K562 (cell line): ENCODE data around the gene BNIPL.

ENCODE experiments used
- FOXK2 ChIP-seq, 2 experiments: fragments of 450-650 bp; IDR thresholded peaks in 1 of 2; conservative IDR thresholded peaks in 1 of 2; 2 replicates each; pipeline ENCODE4 v1.6.1; 2016; ENCODE audit warnings: low read depth in 2 of 2, mild to moderate bottlenecking in 1 of 2
- HMG20A ChIP-seq: fragments of 450-650 bp; formaldehyde crosslinking; conservative IDR thresholded peaks from 2 replicates; pipeline ENCODE4 v1.4.0; 2020; ENCODE audit warnings: mild to moderate bottlenecking, mixed read lengths
- MAFK ChIP-seq: IDR thresholded peaks from 2 replicates; pipeline ENCODE4 v1.6.1; 2011; ENCODE audit warnings: low read length, improper control_type of control experiment
- MCM5 ChIP-seq: fragments of 450-650 bp; IDR thresholded peaks from 2 replicates; pipeline ENCODE4 v1.6.1; 2016; ENCODE audit warnings: low read depth
- SAFB2 ChIP-seq: fragments of 200-400 bp; formaldehyde crosslinking; IDR thresholded peaks from 2 replicates; pipeline ENCODE4 v1.6.1; 2018; ENCODE audit warnings: borderline replicate concordance, low read length, low read depth, moderate library complexity; ENCODE audit not compliant: severe bottlenecking
- TARDBP ChIP-seq: fragments of 450-650 bp; IDR thresholded peaks from 2 replicates; pipeline ENCODE4 v1.6.1; 2016
- ZBTB26 ChIP-seq: fragments of 450-650 bp; formaldehyde crosslinking; IDR thresholded peaks from 2 replicates; pipeline ENCODE4 v1.4.0; 2022; ENCODE audit warnings: missing genetic modification characterization
- ZNF384 ChIP-seq: IDR thresholded peaks from 2 replicates; pipeline ENCODE4 v1.6.1; 2012; ENCODE audit warnings: low read depth, low read length, improper control_type of control experiment
- TF ChIP-seq, protein P1 (sequence below): sonication (generic); formaldehyde crosslinking; IDR thresholded peaks from 2 replicates; pipeline ENCODE4 v1.8.0; 2022; ENCODE audit warnings: mild to moderate bottlenecking, missing genetic modification reagents
- TF ChIP-seq, protein P2 (sequence below), 3 experiments: IDR thresholded peaks in 2 of 3; conservative IDR thresholded peaks in 1 of 3; 2 replicates each; pipeline ENCODE4 v1.5.1; 2011 to 2012; ENCODE audit warnings: low read length in 3 of 3, mild to moderate bottlenecking in 3 of 3, control low read depth in 2 of 3, improper control_type of control experiment in 1 of 3, inconsistent platforms in 1 of 3, low read depth in 1 of 3, mixed read lengths in 1 of 3, moderate library complexity in 1 of 3; ENCODE audit not compliant: insufficient read depth in 2 of 3
- TF ChIP-seq, protein P3 (sequence below): fragments of 250-450 bp; sonication (Bioruptor Pico); IDR thresholded peaks from 2 replicates; pipeline ENCODE4 v1.5.0; 2021; ENCODE audit warnings: mild to moderate bottlenecking, moderate library complexity

- TF ChIP-seq, protein P1, sequence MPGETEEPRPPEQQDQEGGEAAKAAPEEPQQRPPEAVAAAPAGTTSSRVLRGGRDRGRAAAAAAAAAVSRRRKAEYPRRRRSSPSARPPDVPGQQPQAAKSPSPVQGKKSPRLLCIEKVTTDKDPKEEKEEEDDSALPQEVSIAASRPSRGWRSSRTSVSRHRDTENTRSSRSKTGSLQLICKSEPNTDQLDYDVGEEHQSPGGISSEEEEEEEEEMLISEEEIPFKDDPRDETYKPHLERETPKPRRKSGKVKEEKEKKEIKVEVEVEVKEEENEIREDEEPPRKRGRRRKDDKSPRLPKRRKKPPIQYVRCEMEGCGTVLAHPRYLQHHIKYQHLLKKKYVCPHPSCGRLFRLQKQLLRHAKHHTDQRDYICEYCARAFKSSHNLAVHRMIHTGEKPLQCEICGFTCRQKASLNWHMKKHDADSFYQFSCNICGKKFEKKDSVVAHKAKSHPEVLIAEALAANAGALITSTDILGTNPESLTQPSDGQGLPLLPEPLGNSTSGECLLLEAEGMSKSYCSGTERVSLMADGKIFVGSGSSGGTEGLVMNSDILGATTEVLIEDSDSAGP = no peak
- TF ChIP-seq FOXK2 (conservative IDR thresholded peaks at IDR 0.05 in 1 of 2, IDR thresholded peaks at IDR 0.05 in 1 of 2; ENCODE audit: low read depth in 2 of 2) (no peak), ZNF384 (no peak), ZBTB26 (CRISPR knock-in tag) (no peak), SAFB2 (no peak), MAFK (no peak), TARDBP (no peak), HMG20A (CRISPR knock-in tag) (no peak), MCM5 (no peak)
- TF ChIP-seq, protein P2, sequence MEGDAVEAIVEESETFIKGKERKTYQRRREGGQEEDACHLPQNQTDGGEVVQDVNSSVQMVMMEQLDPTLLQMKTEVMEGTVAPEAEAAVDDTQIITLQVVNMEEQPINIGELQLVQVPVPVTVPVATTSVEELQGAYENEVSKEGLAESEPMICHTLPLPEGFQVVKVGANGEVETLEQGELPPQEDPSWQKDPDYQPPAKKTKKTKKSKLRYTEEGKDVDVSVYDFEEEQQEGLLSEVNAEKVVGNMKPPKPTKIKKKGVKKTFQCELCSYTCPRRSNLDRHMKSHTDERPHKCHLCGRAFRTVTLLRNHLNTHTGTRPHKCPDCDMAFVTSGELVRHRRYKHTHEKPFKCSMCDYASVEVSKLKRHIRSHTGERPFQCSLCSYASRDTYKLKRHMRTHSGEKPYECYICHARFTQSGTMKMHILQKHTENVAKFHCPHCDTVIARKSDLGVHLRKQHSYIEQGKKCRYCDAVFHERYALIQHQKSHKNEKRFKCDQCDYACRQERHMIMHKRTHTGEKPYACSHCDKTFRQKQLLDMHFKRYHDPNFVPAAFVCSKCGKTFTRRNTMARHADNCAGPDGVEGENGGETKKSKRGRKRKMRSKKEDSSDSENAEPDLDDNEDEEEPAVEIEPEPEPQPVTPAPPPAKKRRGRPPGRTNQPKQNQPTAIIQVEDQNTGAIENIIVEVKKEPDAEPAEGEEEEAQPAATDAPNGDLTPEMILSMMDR (IDR thresholded peaks at IDR 0.05 in 2 of 3, conservative IDR thresholded peaks at IDR 0.05 in 1 of 3; ENCODE audit: insufficient read depth in 2 of 3, low read depth in 1 of 3, low read length in 3 of 3) = no peak
- TF ChIP-seq, protein P3, sequence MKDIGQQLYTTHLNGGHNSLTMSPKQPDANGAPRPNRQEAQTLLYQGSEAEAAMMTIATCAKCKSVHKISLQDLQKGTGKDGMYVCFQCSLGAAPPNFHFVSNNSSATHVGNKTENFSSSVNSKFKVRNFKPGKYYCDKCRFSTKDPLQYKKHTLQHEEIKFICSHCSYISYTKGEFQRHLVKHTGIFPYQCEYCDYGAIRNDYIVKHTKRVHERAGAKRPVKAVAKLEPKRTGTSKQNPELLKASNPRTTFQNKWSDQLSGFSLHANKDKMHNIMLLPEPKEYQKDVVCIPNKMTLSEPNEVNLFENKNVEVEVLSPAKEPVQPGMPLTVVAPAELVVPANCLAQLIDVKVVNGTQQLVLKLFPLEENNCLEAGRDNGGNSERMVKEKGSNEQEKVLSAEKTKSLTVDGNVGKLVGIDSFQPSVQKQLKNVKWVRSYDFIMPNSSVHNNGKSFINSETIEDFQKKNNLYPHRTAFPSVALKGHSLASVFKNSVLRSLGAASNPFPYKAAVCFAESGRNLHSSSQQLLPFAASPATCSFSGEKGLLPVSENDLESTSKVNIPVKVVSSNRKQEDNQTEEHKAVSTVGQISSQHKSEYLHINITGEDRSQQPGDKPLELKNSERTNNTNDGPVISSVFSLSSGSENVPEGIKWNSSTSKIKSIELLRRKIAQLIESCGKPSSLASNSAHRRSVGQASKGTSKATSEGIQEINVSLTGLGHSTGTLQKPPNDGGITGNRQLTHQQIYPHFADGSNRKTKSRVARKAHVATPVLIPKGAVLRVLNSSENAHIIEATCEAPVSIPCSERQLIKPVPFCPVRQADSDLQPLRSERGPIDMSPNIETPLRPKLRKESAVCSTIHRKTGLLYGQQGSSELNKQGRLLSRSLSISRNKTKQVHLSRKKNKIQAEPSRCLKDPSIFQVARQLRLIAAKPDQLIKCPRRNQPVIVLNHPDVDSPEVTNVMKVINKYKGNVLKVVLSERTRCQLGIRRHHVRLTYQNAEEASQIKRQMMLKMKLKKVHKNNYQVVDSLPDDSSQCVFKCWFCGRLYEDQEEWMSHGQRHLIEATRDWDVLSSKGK (CRISPR knock-in tag) = no peak
Observed at GRCh38 chr1:151085953-151086559, 49.7 kb downstream of the BNIPL start.
